HG03060 (cell line): Measurements from ENCODE around the gene RPS3.

Experiments
- ATAC-seq: cut with Tn5 transposase; IDR thresholded peaks from one replicate; pipeline ENCODE4 v1.9.1; 2021; ENCODE audit warnings: low read depth, moderate number of reproducible peaks; ENCODE audit not compliant: unreplicated experiment

Gene RPS3

DNA sequence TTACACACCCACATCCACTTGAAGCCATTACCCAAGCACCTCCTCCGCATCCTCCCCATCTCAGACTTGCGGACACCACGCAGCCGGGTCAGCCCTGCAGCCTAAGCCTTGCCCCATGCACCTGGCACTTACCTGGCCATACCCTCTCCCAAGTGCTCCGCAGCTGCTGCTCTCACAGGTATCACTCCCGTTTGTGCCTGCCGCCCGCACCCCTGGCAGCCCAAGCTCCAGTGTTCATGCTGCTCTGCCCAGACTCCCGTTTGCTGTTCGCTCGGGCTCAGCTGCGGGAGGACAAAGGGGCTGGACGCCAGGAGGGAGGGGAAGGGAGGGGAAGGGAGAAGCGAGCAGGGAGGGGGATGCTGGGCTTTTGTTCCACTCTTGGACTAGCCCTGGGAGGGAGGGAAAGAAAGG, 33.6 kb downstream of the RPS3 start, which contains the start of gene KLHL35:
Gene KLHL35, minus strand, starts transcription at position 293 of the 411 bp plus-strand sequence. CDS start 2,574 bp downstream, outside the sequence.
- no peak for ATAC-seq

DNA sequence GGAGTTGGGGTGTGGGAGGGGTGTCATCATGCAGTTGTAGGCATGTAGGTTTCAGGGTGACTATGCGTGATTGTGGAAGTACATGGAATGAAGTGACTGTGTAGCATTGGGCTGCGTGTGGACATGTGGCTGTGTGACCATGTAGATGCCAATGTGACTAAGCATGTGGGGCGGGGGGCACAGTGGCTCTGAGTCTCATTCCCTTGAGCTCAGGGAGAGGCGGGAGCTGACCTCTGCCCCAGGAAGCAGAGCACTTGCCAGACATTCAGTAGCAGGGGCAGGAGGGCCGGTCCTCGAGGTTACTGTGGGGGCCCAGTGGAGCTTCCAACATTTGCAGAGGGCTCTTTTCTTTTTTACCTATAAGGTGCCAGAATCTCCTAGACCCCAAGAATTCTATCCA, 34.1 kb downstream of the RPS3 start:
- no peak for ATAC-seq

DNA sequence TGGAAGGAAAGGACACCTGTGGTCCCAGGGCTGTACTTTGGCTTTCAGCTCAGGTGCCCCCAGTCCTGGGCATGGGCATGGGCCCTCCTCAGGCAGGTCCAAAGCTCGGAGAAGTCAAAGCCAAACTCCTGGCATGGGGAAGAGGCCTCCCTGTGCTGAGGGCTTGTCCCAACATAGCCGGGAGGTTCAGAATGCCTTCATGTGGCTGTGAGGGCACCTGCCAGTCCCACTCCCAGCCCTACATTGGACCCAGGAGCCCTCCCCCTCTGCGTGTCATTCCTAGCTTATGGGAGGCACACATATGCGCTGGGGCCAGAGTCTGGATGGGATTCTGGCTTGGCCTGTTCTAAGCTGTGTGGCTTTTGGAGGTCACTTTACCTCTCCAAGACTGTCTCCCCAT, 34.7 kb downstream of the RPS3 start:
- no peak for ATAC-seq

DNA sequence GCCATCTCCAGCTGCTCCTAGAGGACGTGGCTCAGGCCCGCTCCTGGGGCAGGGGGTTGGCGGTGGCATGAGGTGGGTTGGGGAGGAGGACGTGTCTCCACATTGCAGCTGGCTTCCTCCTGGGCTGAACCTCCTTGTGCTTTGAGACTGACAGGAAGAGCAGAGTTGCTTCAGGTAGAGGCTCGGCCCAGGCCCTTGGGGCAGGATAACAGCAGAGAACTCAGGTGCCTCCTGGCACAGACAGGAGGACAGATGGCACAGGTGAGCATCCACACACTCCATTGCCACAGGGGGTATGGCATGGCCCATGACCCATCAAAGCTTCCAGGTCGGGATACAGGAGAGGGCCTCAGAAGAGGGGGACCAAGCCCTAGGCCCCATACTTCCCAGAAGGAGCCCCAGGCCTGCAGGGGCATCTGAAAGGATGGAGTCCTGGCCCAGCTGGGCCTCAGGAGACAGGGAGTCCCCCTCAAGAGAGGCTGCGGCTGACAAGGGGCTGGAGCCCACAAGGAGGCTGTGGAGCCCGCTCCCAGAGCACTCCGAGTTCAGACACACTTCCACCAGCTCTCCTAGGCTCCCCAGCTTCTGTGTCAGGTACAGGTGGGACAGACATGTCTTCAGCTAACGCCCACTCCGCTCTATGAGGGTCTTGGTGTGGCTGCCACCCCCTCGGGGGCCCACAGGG, 35.7 kb downstream of the RPS3 start:
- ATAC-seq = no peak

DNA sequence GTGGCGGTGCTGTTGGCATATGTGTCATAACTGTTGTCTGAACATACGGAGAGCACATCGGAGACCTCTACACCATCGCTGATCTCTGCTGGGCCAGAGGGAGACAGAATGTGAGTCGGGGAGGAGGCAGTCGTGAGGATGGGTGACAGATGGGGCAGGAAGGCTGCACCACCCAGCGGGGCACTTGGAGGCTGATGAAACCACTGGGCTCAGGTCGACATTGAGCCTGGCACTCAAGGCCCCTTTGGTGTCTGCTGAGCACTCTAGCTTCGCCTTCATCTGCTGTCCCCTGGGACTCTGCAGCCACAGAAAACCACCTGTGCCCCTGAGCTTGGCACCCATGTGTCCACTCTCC, 36.2 kb downstream of the RPS3 start:
- no peak for ATAC-seq

DNA sequence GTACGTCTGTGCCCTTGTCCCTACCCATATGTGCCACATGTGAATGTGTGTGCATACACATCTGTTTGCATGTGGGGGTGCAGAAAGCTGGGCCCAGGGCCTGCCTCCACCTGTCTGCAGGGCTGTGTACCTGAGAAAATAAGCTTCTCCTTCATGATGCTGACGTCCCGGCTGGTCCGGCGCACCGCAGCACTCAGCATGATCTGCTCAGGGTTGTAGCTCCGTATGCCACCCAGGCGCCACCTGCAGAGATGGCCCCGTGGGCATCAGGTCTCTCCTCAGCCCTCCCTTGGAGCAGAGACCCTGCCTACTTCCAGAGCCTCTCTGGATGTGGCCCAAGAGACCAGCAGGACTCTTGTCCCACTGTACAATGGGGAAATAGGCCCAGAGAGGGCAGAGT, 37.5 kb downstream of the RPS3 start:
- ATAC-seq = no peak

DNA sequence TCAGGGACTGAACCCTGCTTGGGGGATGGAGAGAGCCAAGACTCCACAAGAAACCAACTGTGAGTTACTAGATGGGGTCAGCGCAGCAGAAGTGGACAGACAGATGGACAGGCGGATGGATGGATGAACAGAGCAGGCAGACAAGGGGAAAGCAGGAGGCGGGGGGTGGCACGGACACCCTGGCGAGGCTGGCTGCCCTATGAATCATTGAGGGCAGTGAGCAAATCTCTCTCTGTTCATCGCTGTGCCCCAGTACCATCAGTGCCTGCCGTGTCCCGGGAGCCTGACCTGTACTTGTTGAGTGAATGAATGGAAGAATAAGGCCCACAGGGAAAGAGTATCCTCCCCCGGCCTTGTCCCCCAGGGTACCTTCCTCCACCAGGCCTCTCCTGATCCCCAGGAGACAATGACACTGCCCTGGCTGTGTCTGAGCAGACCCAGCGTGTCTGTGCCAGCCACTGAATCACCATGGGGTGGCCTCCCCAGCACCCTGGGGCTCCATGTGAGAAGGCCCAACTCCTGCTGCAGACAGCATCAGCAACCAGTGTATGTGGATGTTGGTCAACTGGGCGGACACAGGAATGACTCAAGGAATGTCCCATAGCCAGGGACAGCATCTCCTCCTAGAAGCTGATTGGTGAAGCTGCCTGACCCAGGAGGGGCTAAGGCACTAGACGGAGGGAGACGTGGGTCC, 38.8 kb downstream of the RPS3 start:
- no peak for ATAC-seq

DNA sequence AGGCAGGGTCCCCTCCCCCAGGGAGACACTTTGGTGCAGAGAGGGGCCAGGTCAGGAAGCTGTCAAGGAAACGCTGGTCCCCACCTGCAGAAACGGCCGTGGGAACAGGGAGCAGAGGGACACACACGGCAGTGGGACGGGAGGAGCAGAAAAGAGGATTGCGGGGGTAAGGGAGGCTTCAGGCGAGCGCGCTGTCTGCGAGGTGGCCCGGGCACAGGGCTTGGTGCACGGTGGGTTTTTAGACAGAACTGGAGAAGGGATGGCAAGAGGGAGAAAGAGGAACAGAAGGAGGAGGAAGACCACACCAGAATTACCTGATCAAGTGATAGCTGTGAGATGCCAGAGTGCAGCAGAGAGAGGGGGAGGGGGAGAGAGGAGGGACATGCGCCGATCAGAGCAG, 39.7 kb downstream of the RPS3 start:
- ATAC-seq = no peak

DNA sequence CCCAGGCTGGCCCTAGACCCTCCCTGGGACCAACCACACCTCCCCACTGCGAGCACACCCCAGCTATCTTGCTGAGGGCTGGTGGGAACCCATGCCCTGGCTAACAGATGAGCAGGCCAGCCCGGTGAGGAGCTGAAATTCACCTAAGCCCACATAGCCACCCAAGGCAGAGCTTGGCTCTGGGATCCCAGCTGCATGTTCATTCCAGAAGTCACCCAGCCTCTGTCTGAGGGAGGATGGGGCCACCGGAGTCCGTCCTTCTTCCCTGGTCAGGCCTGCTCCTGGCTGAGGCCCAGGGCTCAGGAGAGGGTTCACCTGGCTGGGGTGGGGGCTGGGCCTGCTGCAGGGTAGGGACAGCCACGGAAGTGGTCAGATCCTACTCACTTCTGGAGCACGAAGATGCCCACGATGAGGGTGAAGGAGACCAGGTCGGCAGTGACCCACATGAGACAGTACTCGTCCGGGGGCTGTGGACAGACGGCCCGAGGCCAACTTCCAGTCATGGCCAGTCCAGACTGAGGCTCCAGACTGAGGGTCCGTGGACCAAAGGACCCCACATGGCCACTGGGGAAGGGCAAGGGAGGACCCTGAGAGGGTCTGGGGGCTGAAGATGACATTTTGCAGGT, 40.3 kb downstream of the RPS3 start:
- no peak for ATAC-seq

DNA sequence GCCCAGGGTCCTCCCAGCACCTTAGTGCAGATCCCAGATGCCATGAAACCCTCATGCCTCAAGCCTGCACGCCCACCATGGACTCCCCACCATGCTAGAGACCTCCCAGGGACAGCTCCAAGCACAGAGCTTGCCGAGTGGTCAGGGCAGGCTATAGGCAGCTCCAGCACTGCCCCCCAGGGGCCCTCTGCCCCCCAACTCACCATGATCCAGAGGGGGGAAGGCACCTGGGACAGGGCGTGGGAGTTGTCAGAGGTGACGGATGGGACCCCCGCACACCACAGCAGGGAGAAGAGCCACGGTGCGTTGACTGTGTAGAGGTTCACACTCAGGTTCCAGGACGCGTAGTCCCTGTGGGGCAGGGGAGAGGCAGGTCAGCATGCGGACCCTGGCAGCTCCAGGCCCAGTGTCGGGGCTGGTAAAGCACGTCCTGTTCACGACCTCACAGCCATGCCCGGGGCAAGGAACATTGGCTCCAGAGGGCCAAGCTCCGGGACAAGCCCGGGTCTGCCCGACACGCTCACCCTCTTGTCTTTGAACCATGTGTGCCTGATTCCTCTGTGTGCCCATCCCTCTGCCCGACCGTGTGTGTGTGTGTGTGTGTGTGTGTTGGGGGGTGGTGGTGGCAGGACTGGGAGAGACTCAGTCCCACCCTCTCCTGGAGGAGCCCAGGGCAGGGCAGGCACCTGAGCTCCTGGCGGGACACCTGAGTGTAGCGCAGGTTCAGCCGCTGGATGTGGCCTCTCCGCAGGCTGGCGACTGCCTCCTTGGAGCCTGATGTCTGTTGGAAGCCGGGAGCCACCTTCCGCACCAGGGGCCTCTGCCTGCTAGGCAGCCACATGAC, 41.9 kb downstream of the RPS3 start:
- ATAC-seq = no peak

DNA sequence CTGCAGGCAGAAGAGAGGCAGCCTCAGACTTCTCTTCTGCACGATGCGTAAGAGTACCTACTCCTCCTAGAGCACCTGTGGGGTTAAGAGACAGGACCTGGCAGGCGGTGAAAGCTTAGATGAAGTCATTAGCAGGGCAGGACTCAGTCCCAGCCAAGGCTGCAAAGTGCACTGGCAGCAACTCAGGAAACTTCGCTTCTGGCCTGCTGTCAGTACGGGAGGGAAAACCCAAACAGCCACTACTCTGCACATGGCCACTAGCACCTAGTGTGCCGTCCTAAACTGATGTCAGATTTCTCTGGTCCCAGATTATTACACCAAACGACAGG, 42.5 kb downstream of the RPS3 start:
- no peak for ATAC-seq

DNA sequence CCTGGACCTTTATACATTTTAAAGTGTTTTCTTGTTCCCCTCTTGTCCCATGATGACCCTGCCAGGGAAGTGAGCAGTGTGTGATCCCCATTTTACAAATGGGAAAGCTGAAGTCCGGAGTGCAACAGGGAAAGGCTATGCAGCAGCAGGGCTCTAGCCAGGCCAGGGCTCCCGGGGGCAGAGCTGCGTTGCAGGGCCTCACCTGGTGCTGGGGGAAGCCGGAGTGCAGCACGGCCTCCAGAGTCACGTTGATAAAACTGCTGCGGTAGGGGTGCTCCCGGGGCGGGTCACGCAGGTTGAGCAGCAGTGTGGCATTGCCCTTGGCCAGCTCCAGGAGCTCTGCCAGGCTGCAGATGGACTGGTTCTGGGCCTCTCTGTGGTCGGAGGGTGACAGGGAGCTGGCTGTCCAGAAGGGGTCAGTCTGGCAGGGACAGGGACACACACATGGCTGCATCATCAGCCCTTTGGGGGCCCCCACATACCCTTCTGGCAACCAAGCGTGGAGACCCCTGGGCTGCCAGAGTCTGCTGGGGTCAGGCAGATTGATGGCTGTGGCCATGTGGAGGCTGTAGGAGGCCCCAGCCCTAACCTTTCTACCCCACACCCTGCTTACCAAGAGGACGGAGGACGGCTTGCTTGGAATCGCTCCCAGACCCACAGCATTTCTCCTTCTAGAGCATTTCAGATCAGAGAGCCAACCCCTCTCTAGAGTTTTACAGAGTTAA, 43.0 kb downstream of the RPS3 start:
- ATAC-seq = no peak

DNA sequence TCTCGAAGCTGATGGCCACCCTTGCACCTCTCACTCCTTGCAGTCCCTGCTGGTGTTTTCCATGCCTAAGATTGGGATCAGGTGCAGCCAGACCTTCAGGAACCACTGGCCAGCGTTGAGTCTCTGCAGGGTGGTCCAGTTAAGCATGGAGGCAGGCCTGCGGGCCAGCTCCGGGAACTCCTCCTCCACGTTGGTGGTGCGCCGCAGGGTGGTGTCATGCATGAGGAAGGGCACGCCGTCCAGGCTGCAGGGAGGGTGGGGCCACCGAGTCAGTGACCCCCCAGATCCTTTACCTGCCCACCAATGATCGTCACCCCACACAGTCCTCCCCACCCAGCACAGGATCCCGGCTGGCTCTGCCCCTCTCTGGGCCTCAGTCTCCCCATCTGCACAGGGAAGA, 43.7 kb downstream of the RPS3 start:
- no peak for ATAC-seq

DNA sequence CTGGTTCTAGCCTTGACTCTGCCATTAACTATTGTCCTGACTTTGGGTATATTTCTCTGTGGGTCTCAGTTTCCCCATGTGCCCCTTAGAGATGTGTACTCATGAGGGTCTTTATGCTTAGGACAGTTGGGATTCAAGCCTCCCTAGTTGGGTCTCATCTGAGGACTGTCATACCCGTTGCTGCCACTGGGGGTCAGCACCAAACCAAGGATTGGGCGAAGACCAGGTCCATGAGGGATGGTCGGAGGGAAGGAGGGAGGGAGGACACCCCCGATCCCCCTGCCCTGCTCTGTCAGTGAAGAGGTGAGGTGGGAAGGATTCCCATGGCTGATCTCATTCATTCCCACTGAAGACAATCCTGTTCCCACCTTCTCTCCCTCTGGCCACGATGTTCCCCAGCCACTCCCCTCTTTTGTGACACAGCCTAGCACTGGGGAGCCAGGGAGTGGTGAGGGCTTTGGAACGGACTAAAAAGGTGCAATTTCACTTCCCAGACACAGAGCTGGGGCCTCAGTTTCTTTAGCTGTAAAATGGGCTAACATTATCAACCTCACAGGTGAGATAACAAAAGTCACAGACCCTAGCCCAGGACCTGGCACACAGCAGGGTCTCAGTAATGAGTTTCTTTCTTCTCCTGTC, 46.1 kb downstream of the RPS3 start:
- no peak for ATAC-seq

DNA sequence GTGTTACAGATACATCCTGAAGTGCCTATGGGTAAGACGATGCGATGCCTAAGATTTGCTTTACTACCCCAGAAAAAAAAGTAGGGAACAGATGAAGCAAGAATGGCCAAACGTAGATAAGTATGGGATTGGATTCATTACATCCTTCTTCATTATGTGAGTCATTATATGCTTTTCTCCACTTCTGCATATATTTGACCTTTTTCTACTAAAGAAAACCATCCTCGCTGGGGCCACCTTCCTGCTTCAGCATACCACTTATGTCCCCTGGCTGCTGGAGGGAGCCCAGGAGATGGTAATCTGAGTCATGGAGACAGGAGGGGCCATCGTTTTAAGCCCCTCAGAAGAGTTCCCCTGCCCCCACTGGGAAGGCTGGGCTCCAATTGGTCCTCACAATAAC, 48.1 kb downstream of the RPS3 start:
- no peak for ATAC-seq

DNA sequence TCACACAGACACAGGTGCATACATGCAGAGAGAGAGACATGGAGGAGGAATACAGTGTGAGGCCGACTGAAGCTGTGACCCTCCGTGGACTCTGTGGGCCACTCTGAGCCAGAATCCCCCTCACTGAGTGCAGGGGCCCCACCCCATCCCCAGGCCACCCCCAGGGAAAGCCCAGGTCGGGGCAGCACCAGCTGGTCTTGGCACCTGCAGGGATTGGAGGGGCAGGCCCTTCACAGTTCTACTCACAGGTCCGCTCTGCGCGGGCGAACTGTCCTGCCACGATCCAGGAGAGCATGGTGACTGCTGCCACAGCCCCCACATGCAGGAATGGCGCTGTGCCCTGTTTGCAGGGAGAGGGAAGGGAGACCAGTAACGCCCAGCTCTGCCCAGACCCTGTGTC, 50.0 kb downstream of the RPS3 start:
- no peak for ATAC-seq

DNA sequence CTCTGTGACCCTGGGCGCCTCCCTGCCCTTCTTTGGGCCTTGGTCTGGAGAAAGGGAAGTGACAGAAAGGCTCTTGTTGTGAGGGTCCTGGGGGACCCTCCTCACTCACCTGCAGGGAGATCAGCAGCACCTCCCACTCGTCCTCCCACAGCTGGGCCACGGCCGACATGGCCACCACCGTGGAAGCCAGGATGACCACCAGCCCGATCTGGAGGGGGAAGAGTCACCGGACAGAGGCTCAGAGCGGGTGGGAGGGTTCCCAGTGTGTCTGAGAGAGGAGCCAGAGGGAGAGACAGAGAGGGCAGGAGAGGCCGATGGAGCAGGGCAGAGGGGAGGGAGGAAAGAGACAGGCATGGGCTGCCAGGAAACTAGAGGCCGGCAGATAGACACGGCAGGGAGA, 50.5 kb downstream of the RPS3 start:
- no peak for ATAC-seq

DNA sequence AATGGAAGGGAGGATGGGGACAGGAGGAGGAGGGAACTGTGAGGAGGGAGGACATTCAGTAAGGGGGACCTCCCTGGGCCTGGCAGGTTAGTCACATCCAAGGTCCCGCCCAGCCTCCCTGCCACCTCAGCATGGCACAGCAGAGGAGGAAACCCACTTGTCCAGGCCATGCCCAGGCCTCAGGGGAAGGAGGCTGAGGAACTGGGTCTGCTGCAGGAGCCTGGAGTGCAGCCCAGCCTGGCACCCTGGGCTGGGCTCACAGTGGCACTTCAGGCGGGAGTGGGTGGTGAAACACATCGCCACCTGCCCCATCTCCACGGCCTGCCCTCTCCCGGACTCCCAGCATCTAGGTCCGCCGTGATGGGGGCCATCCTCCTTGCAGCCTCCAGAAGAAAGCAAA, 50.9 kb downstream of the RPS3 start:
- no peak for ATAC-seq

DNA sequence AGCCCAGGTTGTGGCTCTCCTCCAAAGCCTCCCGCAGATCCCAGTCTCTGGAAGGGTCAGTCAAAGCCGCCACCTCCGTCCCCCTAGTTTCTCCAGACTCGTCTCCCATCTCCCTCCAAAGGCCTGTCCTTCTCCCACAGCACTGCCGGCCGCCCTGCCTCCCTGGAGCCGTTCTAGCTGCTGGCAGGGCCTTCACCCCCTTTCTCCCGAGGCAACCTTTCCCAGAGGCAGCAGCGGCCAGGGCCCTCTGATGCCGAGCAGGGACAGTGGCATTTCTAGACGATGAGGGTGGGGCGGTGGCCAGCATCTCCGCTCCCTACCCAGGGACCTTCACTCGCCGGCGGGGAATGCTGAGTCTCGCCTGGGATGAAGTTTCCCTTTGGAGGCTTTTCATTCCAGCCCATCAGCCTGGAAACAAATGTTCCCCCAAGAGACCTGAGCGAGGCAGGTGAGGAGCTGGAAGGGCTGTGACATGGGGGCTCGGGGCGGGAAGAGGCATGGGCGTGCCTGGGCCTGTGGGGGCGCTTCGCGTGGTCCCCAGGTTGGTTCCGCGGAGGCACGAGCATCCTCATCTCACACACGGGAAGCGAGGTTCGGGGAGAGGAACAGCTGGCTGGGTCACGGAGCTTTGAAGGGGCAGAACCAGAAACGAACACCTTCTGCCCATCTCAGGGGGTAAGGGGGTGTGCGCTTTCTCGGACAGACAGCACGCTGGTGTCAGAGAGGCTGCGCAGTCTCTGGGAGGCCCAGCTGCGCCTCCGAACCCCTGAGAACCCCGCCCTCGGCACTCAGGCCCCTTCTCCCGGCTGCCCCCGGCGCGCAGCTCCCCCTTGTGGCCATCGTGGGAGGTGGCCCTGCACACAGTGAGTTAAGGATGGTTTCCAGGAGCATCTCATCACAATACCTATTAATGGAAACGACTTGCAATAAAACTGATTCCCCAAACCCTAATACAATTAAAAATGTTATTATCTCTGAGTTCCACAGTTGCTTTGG, 51.8 kb downstream of the RPS3 start:
- ATAC-seq = no peak
